8988T (cell line): ENCODE results near the gene PRR11.
"Not testable (repeated sequence)": the region's sequence is repeated elsewhere in the genome, so short reads cannot be mapped to it uniquely, and the experiment has no call there.

ENCODE experiments used
- DNase-seq: peaks from one replicate; pipeline ENCODE4 v3.0.0; 2011

The PRR11 gene

DNA sequence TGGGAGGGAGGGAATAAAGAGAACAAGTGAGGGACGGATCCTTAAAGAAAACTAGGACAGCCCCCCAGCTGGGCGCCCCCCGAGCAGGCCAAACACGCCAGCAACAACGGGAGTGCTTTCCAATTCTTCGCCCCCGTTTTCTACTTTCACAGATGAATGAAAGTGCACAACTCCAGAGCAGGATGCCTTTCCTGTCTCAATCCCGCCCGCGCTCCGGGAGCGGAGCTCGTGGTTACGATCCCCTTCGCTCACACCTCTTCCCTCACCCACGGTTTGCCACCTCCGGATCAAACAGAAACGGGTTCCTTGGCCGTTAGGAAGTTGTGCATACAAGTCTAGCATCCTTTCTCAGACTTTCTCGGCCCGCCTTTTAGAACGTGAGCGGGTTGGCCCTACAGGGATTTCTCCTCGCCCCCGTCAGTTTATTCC, 1.2 kb upstream of the PRR11 start:
- no peak for DNase-seq

- no peak for DNase-seq
These were observed 666 bp upstream of the PRR11 start, which contains the start of gene SKA2 for GRCh38 chr17:59154721-59155438. Gene SKA2, minus strand, starts transcription at chr17:59155186. Its CDS starts 23 bp downstream, at chr17:59155163.

DNA sequence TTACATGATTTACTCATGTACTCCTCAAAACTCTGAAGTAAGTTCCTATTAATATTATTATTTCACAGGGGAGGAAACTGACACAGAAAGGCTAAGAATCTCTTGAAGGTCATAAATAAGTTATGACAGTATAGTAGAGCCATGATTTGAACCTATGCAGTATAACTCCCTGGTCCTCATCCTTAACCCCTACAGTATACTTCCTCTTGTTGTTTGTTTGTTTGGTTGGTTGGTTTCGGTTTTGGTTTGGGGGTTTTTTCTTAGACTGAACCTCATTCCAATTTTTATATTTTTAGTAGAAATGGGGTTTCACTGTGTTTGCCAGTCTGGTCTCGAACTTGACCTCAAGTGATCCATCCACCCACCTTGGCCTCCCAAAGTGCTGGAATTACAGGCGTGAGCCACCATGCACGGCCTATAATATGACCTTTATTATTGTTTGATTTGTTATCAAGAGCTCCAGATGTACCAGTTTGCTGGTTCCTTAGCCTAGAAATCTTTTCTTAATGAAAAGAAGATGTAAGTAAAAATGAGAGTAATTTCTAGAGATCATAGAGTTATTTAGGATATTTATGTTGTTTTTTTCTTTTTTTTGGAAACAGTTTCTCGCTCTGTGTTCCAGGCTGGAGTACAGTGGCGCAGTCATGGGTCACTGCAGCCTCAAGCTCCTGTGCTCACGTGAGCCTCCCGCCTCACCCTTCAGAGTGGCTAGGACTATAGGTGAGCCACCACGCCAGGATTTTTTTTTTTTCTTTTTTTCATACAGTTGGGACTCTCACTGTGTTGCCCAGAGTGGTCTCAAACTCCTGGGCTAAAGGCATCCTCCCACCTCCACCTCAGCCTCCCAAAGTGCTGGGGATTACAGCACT, 4.8 kb downstream of the PRR11 start:
- DNase-seq, result no peak

GRCh38 chr17:59161477-59161876, 5.9 kb downstream of the PRR11 start:
- no peak for DNase-seq

- DNase-seq, result no peak
These were observed 10.4 kb downstream of the PRR11 start for GRCh38 chr17:59165933-59166342.

DNA sequence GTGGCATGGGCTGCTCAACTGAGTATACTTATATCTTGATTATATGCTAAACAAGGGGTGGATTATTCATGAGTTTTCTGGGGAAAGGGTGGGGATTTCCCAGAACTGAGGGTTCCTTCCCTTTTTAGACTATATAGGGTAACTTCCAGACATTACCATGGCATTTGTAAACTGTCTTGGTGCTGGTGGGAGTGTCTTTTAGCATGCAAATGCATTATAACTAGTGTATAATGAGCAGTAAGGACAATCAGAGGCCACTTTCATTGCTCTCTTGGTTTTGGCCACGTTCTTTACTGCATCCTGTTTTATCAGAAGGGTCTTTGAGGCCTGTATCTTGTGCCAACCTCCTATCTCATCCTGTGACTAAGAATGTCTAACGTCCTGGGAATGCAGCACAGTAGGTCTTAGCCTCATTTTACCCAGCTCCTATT, 12.0 kb downstream of the PRR11 start:
- DNase-seq, result no peak

DNA sequence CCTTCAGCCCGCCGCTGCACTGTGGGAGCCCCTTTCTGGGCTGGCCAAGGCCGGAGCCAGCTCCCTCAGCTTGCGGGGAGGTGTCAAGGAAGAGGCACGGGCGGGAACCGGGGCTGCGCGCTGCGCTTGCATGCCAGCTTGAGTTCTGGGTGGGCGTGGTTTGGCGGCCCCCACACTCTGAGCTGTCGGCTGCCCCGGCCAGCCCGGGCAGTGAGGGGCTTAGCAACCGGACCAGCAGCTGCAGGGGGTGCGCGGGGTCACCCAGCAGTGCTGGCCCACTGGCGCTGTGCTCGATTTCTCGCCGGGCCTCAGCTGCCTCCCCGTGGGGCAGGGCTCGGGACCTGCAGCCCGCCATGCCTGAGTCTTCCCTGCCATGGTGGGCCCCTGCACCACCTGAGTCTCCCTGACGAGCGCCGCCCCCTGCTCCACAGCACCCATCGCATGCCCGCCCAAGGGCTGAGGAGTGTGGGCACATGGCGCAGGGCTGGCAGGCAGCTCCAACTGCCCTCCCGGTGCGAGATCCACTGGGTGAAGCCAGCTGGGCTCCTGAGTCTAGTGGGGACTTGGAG, 17.0 kb downstream of the PRR11 start:
- no peak for DNase-seq

- DNase-seq, result no peak
These were observed 19.1 kb downstream of the PRR11 start for GRCh38 chr17:59174671-59175070.

DNA sequence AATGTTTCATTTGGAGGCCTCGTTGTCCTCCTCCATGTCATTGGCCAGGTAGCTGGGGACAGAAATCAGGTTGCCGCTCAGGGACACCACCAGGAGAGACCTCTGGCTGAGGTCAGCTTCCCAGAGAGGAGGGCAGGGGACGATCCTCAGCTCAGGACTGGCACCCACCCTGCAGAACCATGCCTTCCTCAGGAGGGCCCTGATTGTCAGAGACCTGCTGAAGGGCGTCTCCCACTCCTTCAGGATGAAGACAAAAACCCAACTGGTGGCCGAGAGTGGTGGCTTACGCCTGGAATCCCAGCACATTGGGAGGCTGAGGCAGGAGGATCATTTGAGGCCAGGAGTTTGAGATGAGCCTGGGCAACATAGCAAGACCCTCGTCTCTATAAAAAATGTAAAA, 19.5 kb downstream of the PRR11 start:
- no peak for DNase-seq

DNA sequence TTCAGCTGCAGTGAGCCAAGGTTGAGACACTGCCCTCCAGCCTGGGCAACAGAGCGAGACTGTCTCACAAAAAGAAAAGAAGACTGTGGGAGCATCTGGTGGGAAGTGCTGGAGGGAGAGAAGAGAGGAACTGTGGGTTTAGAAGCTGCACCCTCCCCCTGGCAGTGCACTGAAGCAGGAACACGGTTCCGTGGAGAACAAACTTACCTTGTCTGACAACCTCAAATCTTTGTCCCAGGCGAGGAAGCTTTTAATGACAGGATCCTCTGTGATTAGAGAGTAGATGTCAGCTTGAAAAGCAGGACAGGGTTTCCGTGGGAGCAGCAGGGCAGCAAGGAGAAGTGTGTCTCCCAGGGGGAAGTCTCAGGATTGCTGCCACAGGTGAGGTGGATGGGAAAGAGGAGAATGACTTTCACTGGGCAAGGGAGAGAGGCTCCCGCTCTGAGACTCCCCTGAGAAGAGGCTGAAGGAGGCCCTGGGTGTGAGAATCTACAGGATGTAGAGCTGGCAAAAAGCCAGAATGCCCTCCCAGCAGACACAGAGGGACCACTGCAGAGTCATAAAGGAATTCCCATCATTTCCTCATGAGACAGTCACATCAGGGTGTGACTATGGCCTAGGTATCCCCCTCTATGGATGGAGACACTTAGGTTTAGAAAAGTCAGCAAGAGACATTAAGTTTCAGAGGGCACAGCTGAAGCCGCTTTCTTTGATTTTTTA, 22.9 kb downstream of the PRR11 start:
- DNase-seq, result no peak

DNA sequence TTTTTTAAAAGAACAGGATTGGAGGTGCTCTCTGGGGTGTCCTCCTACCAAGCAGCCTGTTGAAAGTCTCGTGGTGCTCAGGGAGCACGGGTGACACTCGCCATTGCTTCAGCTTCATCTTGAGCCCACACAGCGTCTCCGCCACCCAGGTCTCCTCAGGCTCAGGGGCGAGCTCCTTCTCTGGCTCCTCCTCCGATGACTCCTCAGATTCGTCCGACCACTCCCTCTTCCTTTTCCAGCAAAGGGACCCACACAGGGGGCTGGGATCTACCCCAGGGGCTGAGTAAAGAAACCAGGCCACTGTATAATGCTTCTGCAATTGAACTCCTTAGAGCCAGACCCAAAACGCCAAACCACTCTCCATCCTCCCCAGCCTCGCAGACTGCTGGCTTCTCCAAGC, 24.1 kb downstream of the PRR11 start:
- DNase-seq, result not testable (repeated sequence)

GRCh38 chr17:59180626-59181025, 25.1 kb downstream of the PRR11 start:
- no peak for DNase-seq

- DNase-seq, result no peak
These were observed 25.9 kb downstream of the PRR11 start for GRCh38 chr17:59181481-59181880.

DNA sequence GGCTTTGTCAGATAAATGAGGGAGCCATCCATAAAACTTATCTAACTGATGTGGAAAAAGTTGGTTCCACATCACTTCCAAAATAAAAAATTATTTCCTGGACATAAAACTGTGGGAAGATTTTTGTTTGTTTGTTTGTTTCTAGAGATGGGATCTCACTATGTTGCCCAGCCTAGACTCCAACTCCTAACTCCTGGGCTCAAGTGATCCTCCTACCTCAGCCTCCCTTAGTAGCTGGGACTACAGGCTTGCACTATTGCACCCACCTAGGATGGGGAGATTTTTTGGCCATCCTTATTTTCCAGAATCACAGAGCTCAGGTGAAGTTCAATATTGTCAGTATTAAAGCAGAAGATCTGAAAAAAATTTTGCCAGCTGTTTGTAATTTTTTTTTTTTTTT, 30.5 kb downstream of the PRR11 start:
- DNase-seq, result no peak

DNA sequence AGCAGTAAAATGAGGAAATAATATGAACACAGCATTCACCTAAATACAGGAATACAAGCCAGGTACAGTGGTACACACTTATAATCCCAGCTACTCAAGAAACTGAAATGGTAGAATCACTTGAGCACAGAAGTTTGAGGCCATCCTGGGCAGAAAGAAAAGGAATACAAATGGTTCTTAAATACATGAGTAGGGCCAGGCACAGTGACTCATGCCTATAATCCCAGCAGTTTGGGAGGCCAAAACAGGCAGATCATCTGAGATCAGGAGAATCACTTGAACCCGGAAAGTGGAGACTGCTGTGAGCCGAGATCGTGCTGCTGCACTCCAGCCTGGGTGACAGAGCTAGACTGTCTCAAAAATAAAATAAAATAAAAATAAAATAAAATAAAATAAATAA, 31.3 kb downstream of the PRR11 start:
- no peak for DNase-seq

GRCh38 chr17:59190806-59191205, 35.3 kb downstream of the PRR11 start:
- no peak for DNase-seq

- no peak for DNase-seq
These were observed 37.9 kb downstream of the PRR11 start for GRCh38 chr17:59193336-59193862.

GRCh38 chr17:59199398-59199797, 43.9 kb downstream of the PRR11 start:
- no peak for DNase-seq

- no peak for DNase-seq
These were observed 46.8 kb downstream of the PRR11 start for GRCh38 chr17:59202320-59202719.

DNA sequence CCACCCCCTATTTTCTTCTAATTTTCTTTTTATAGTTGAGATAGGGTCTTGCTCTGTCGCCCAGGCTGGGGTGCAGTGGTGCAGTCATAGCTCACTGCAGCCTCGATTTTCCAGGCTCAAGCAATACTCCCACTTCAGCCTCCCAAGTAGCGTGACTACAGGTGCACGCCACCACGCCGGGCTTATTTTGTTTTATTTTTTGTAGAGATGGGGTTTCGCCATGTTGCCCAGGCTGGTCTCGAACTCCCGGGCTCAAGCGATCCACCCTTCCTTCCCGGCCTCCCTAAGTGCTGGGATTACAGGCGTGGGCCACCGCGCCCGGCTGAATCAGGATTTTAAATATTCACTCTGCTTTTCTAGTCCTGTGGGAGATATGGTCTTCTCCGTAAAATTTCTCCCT, 63.8 kb downstream of the PRR11 start:
- no peak for DNase-seq

DNA sequence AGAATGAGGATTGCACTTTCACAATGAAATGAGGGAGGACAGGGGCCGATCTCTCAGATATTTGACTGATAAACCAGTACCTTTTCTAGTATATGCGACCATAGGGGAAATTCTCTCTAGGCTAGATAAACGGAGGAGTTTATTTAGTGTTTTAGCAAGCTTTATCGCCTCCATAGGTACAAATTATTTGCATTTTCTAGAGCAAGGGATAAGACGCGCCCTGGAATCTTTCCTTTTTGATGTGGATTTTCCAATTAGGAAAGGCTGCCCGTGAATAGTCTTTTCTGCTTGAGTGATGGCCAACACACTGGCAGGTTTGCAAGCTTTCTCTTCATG, 64.4 kb downstream of the PRR11 start:
- DNase-seq, result no peak

DNA sequence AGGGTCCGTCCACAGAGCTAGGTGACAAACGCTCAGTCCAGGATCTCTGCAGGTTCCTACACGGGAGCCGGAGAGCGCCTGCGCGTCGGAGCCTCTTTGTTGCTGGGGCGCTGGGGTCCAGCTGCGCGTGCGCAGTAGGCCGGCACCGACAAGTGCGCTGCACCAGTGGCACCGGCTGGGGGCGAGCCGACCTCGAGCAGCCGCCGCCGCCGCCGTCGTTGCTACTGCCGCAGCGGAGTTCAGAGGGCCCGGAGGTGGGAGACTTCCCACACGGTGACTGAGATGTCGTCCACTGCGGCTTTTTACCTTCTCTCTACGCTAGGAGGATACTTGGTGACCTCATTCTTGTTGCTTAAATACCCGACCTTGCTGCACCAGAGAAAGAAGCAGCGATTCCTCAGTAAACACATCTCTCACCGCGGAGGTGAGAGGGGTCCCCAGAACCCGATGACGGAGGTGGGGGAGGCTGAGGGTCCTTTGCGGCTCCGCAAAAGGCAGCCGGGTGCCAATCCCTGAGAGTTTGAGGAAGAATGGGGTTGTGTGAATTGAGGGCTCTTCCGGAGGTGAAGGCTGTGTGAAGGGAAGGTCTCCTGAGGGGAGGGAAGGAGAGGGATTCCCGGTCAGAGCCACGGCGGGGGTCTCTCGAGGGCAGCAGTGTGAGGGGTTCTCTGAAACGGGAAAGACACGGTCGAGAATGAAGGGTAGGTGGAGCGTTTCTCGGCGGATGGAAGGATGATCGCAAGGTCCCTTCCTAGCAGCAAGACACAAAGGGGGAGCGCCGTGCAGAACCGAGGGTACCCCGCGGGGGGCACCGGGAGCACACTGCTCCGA, 65.0 kb downstream of the PRR11 start, which contains the start of gene GDPD1:
Gene GDPD1 (plus strand): TSS at position 184 of the 831 bp plus-strand sequence. CDS start 99 bp downstream, at position 283.
- peak; percentile 47 for DNase-seq
